Ovary (tissue), 3 donors: Measurements from ENCODE around the gene ZDHHC1.
"Not testable (repeated sequence)": the region's sequence is repeated elsewhere in the genome, so short reads cannot be mapped to it uniquely, and the experiment has no call there.

Experiments used
- CTCF ChIP-seq, 3 donors: fragments of 450-650 bp in 2 of 3; fragments of 200-600 bp in 1 of 3; IDR thresholded peaks; one replicate each; pipeline versions ENCODE4 v1.5.1 to v1.8.0; 2016 to 2022; ENCODE audit warnings: antibody characterized with exemption in 3 of 3, mild to moderate bottlenecking in 1 of 3
- EP300 ChIP-seq: sonication (generic); formaldehyde crosslinking; IDR thresholded peaks from one replicate; pipeline ENCODE4 v1.6.1; 2017; ENCODE audit warnings: antibody characterized with exemption
- POLR2A ChIP-seq: fragments of 450-650 bp; IDR thresholded peaks from one replicate; pipeline ENCODE4 v1.6.1; 2017; ENCODE audit warnings: antibody characterized with exemption, mild to moderate bottlenecking, moderate library complexity
- donor health status: DM: no; HTN: no; CAD: no.

GRCh38 chr16:67352463-67352862 lies 63.8 kb downstream of the ZDHHC1 start:
- not testable (repeated sequence) for TF ChIP-seq CTCF (IDR thresholded peaks at IDR 0.05); POLR2A; EP300
